DOHH2 (cell line): Measurements from ENCODE around the gene BRMS1.

Experiments
- EZH2phosphoT487 ChIP-seq: fragments of 200-600 bp; sonication (generic); IDR thresholded peaks from 2 replicates; pipeline ENCODE4 v1.6.1; 2017; ENCODE audit warnings: borderline replicate concordance, mild to moderate bottlenecking, antibody characterized with exemption, low read length, moderate library complexity, mixed read lengths
- TF ChIP-seq, protein P1 (sequence below): fragments of 200-600 bp; sonication (generic); IDR thresholded peaks from one replicate; pipeline ENCODE4 v1.5.1; 2014; ENCODE audit warnings: antibody characterized with exemption, mild to moderate bottlenecking, low read depth, low read length; ENCODE audit not compliant: poor library complexity, severe bottlenecking

DNA sequence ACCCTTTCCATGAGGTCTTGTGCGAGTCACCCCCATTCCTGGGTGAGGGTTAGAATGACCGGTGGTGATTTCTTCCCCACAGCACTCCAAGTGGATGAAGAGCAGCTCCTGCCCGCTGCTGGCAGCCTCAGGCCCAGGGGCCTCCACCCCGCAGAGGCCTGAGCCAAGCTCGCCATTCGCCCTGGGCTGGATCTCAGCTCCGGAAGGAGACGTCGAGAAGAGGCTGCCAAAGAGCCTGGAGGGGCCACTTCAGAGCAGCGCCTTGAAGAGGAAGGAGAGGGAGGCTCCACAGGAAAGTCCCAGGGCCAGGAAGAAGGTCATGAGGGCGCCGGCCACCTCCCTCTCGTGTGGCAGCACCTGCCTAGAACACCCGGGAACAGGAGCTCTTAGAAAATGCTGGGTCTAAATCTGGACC lies 18.3 kb upstream of the BRMS1 start:
- TF ChIP-seq, protein P1, sequence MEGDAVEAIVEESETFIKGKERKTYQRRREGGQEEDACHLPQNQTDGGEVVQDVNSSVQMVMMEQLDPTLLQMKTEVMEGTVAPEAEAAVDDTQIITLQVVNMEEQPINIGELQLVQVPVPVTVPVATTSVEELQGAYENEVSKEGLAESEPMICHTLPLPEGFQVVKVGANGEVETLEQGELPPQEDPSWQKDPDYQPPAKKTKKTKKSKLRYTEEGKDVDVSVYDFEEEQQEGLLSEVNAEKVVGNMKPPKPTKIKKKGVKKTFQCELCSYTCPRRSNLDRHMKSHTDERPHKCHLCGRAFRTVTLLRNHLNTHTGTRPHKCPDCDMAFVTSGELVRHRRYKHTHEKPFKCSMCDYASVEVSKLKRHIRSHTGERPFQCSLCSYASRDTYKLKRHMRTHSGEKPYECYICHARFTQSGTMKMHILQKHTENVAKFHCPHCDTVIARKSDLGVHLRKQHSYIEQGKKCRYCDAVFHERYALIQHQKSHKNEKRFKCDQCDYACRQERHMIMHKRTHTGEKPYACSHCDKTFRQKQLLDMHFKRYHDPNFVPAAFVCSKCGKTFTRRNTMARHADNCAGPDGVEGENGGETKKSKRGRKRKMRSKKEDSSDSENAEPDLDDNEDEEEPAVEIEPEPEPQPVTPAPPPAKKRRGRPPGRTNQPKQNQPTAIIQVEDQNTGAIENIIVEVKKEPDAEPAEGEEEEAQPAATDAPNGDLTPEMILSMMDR, result no peak
- no peak for TF ChIP-seq EZH2phosphoT487
